CD4-positive, alpha-beta memory T cell (primary cell): ENCODE measurements around the gene DCAF8L2. TPM values are rescaled to one million over a fixed set of nuclear protein-coding genes. Genes with fewer than 3 reads are reported as not detected.

Source experiments
- CTCF ChIA-PET: fragments of 350-600 bp; sonication (Branson Sonifier 250); formaldehyde crosslinking; loops from one replicate; lab custom pipeline; 2021; ENCODE audit warnings: inconsistent platforms; ENCODE audit not compliant: partially characterized antibody; lab: Charles Lee
- POLR2A ChIA-PET: fragments of 350-600 bp; sonication (Branson Sonifier 250); formaldehyde crosslinking; loops from one replicate; lab custom pipeline; 2021; ENCODE audit not compliant: partially characterized antibody; lab: Charles Lee
- DNase-seq, 5 donors: peaks; one replicate each; pipeline versions ENCODE4 v3.0.0 to v3.0.0-alpha.2; 2020 to 2022; ENCODE audit warnings: mixed read lengths in 1 of 5
- H3K27ac ChIP-seq: one replicate; pipeline ENCODE4 v1.7.0; 2013; ENCODE audit warnings: low read depth, low read length
- H3K27me3 ChIP-seq: 2 replicates; pipeline ENCODE4 v1.7.0; 2013; ENCODE audit warnings: mild to moderate bottlenecking, low read length, moderate library complexity; ENCODE audit not compliant: insufficient read depth
- H3K36me3 ChIP-seq: 2 replicates; pipeline ENCODE4 v1.7.0; 2013; ENCODE audit warnings: mild to moderate bottlenecking, low read length, moderate library complexity; ENCODE audit not compliant: insufficient read depth
- H3K4me1 ChIP-seq: 2 replicates; pipeline ENCODE4 v1.7.0; 2013; ENCODE audit warnings: mild to moderate bottlenecking, low read length, moderate library complexity; ENCODE audit not compliant: insufficient read depth
- H3K4me3 ChIP-seq, 2 donors: one replicate each; pipeline ENCODE4 v1.7.0; 2013; ENCODE audit warnings: low read length in 2 of 2, mild to moderate bottlenecking in 1 of 2
- H3K9me3 ChIP-seq, 2 donors: one replicate each; pipeline ENCODE4 v1.7.0; 2013; ENCODE audit warnings: low read length in 2 of 2, control low read depth in 1 of 2; ENCODE audit not compliant: control insufficient read depth in 1 of 2
- H3K27ac Mint-ChIP-seq, 7 donors: one replicate each; pipeline ENCODE4 v1.8.0; 2020 to 2021; ENCODE audit warnings: mixed read lengths in 7 of 7, mild to moderate bottlenecking in 6 of 7, inconsistent platforms in 3 of 7, moderate library complexity in 3 of 7
- H3K27me3 Mint-ChIP-seq, 2 donors: one replicate each; pipeline ENCODE4 v1.8.0; 2020 to 2021; ENCODE audit warnings: mixed read lengths in 2 of 2
- H3K36me3 Mint-ChIP-seq, 2 donors: one replicate each; pipeline ENCODE4 v1.8.0; 2020 to 2021; ENCODE audit warnings: mixed read lengths in 2 of 2, inconsistent platforms in 1 of 2, mild to moderate bottlenecking in 1 of 2
- H3K4me1 Mint-ChIP-seq, 4 donors: one replicate each; pipeline ENCODE4 v1.8.0; 2020 to 2021; ENCODE audit warnings: mixed read lengths in 4 of 4, mild to moderate bottlenecking in 1 of 4
- H3K4me3 Mint-ChIP-seq, 8 donors: one replicate each; pipeline ENCODE4 v1.8.0; 2020 to 2021; ENCODE audit warnings: mixed read lengths in 8 of 8, mild to moderate bottlenecking in 7 of 8, moderate library complexity in 6 of 8, inconsistent platforms in 3 of 8
- H3K9me3 Mint-ChIP-seq, 8 donors: one replicate each; pipeline ENCODE4 v1.8.0; 2020 to 2021; ENCODE audit warnings: mixed read lengths in 8 of 8, mild to moderate bottlenecking in 5 of 8, inconsistent platforms in 3 of 8, moderate library complexity in 1 of 8
- intact Hi-C: fragments of 100-400 bp; cut with micrococcal nuclease; formaldehyde crosslinking; loops from one replicate; pipeline ENCODE4 v1.15.1; 2023
- polyA plus RNA-seq, 2 donors: library from polyadenylated mRNA; unstranded; fragments of 300-500 nt; fragmentation: Illumina TruSeq; gene quantifications; one replicate each; pipeline ENCODE4 v1.2.3, GENCODE V29; 2021
- total RNA-seq, 2 experiments: library from RNA; stranded (reverse); gene quantifications; one replicate each; pipeline ENCODE4 v1.2.3, GENCODE V29; 2021

The DCAF8L2 gene
- total and polyA plus RNA-seq, 4 experiments from 2014 or later: not detected

- no peak overlapping the region for H3K4me3 Mint-ChIP-seq
- no peak overlapping the region for H3K27ac Mint-ChIP-seq
Observed at GRCh38 chrX:27767387-27767786, 177.2 kb downstream of the DCAF8L2 start.

GRCh38 chrX:27775984-27776383, 185.8 kb downstream of the DCAF8L2 start:
- no peak overlapping the region for H3K4me3 Mint-ChIP-seq

More at GRCh38 chrX:27767387-27767786, 177.2 kb downstream of the DCAF8L2 start:
- H3K27me3 Mint-ChIP-seq: no peaks in the 10 kb centered on the region
- H3K27ac ChIP-seq: no peak overlapping the region
- H3K4me1 ChIP-seq: no peaks in the 10 kb centered on the region
- no peaks in the 10 kb centered on the region for H3K36me3 Mint-ChIP-seq
- H3K36me3 ChIP-seq: no peaks in the 10 kb centered on the region
- DNase-seq: no peak
- H3K4me3 ChIP-seq: no peak overlapping the region
- ChIA-PET CTCF (no interaction called here), POLR2A (no interaction called here)
- intact Hi-C loops: no loop called here
- peaks cover 0 to 6% (median 0%) of the 10 kb centered on the region in 8 donors for H3K9me3 Mint-ChIP-seq
- H3K9me3 ChIP-seq: no peaks in the 10 kb centered on the region
- no peaks in the 10 kb centered on the region for H3K4me1 Mint-ChIP-seq
- H3K27me3 ChIP-seq: no peaks in the 10 kb centered on the region

GRCh38 chrX:27796640-27797257, 206.6 kb downstream of the DCAF8L2 start:
- Histone ChIP-seq H3K4me3 (no peak overlapping the region), H3K36me3 (no peaks in the 10 kb centered on the region), H3K27me3 (no peaks in the 10 kb centered on the region), H3K4me1 (no peaks in the 10 kb centered on the region), H3K9me3 (no peaks in the 10 kb centered on the region), H3K27ac (no peak overlapping the region)
- no peak overlapping the region for H3K4me3 Mint-ChIP-seq
- intact Hi-C loops: no loop called here
- H3K36me3 Mint-ChIP-seq: no peaks in the 10 kb centered on the region
- no peaks in the 10 kb centered on the region for H3K4me1 Mint-ChIP-seq
- peaks cover 0 to 7% (median 0%) of the 10 kb centered on the region in 8 donors for H3K9me3 Mint-ChIP-seq
- no peak for DNase-seq
- H3K27ac Mint-ChIP-seq: no peak overlapping the region
- POLR2A ChIA-PET: no interaction called here
- CTCF ChIA-PET: no interaction called here
- no peaks in the 10 kb centered on the region for H3K27me3 Mint-ChIP-seq

More at GRCh38 chrX:27775984-27776383, 185.8 kb downstream of the DCAF8L2 start:
- no peaks in the 10 kb centered on the region for H3K36me3 Mint-ChIP-seq
- Histone ChIP-seq H3K9me3 (no peaks in the 10 kb centered on the region), H3K27ac (no peak overlapping the region), H3K4me3 (no peak overlapping the region), H3K36me3 (no peaks in the 10 kb centered on the region), H3K27me3 (no peaks in the 10 kb centered on the region), H3K4me1 (no peaks in the 10 kb centered on the region)
- H3K9me3 Mint-ChIP-seq: no peaks in the 10 kb centered on the region
- ChIA-PET POLR2A (no interaction called here), CTCF (no interaction called here)
- intact Hi-C loops: no loop called here
- H3K27ac Mint-ChIP-seq: no peak overlapping the region
- no peaks in the 10 kb centered on the region for H3K27me3 Mint-ChIP-seq
- H3K4me1 Mint-ChIP-seq: no peaks in the 10 kb centered on the region
- no peak for DNase-seq

GRCh38 chrX:27797575-27797974, 207.4 kb downstream of the DCAF8L2 start:
- no peaks in the 10 kb centered on the region for H3K36me3 Mint-ChIP-seq
- H3K4me1 Mint-ChIP-seq: no peaks in the 10 kb centered on the region
- H3K27me3 Mint-ChIP-seq: no peaks in the 10 kb centered on the region
- H3K4me3 Mint-ChIP-seq: no peak overlapping the region
- H3K9me3 Mint-ChIP-seq: peaks cover 0 to 8% (median 0%) of the 10 kb centered on the region in 8 donors
- POLR2A ChIA-PET: no interaction called here
- CTCF ChIA-PET: no interaction called here
- H3K27ac Mint-ChIP-seq: no peak overlapping the region
- Histone ChIP-seq H3K36me3 (no peaks in the 10 kb centered on the region), H3K27ac (no peak overlapping the region), H3K27me3 (no peaks in the 10 kb centered on the region), H3K9me3 (no peaks in the 10 kb centered on the region), H3K4me3 (no peak overlapping the region), H3K4me1 (no peaks in the 10 kb centered on the region)
- intact Hi-C loops: no loop called here
- DNase-seq: no peak

Other genes with a start within 250 kb of the DCAF8L2 start
- gene PPP4R3C, start 127.0 kb upstream of the DCAF8L2 start, total RNA-seq: not detected
- gene PPP4R3C, start 127.0 kb upstream of the DCAF8L2 start, polyA plus RNA-seq: not detected
- not detected for gene MAGEB10, start 217.6 kb downstream of the DCAF8L2 start, total RNA-seq
- not detected for gene MAGEB10, start 217.6 kb downstream of the DCAF8L2 start, polyA plus RNA-seq